ENCODE results near the gene IVD. TPM values are rescaled to one million over a fixed set of nuclear protein-coding genes. Genes with fewer than 3 reads are reported as not detected.

Gene IVD
- total RNA-seq, 1 experiment from 2014 or later = 27.2 TPM

- no peak for DNase-seq (ENCODE audit: extremely low read depth, low read depth)
Measured at GRCh38 chr15:40436892-40437751, 31.5 kb downstream of the IVD start.

GRCh38 chr15:40437752-40438687 is 32.4 kb downstream of the IVD start:
- DNase-seq (ENCODE audit: extremely low read depth, low read depth) = no peak

- no peak for DNase-seq (ENCODE audit: extremely low read depth, low read depth)
Measured at GRCh38 chr15:40438712-40439111, 33.1 kb downstream of the IVD start.

- DNase-seq (ENCODE audit: extremely low read depth, low read depth) = no peak
Measured at GRCh38 chr15:40439461-40439959, 33.9 kb downstream of the IVD start.

- DNase-seq (ENCODE audit: extremely low read depth, low read depth) = no peak
Measured at GRCh38 chr15:40439960-40440742, 34.6 kb downstream of the IVD start.

- DNase-seq (ENCODE audit: extremely low read depth, low read depth) = peak; percentile 92
Measured at GRCh38 chr15:40440743-40441564, 35.4 kb downstream of the IVD start, which contains the start of gene BAHD1. Gene BAHD1 (plus strand): TSS chr15:40440953. CDS start chr15:40458465, 17,512 bp downstream.

GRCh38 chr15:40441565-40442531 is 36.3 kb downstream of the IVD start:
- no peak for DNase-seq (ENCODE audit: extremely low read depth, low read depth)

- DNase-seq (ENCODE audit: extremely low read depth, low read depth) = no peak
Measured at GRCh38 chr15:40443255-40443654, 37.7 kb downstream of the IVD start.

- DNase-seq (ENCODE audit: extremely low read depth, low read depth) = no peak
Measured at GRCh38 chr15:40443846-40444245, 38.3 kb downstream of the IVD start.

- DNase-seq (ENCODE audit: extremely low read depth, low read depth) = no peak
Measured at GRCh38 chr15:40444736-40445135, 39.1 kb downstream of the IVD start.

- DNase-seq (ENCODE audit: extremely low read depth, low read depth) = no peak
Measured at GRCh38 chr15:40445421-40445922, 39.9 kb downstream of the IVD start.

- no peak for DNase-seq (ENCODE audit: extremely low read depth, low read depth)
Measured at GRCh38 chr15:40446144-40446543, 40.5 kb downstream of the IVD start.

- DNase-seq (ENCODE audit: extremely low read depth, low read depth) = no peak
Measured at GRCh38 chr15:40448354-40448753, 42.8 kb downstream of the IVD start.

- no peak for DNase-seq (ENCODE audit: extremely low read depth, low read depth)
Measured at GRCh38 chr15:40449275-40449674, 43.7 kb downstream of the IVD start.

GRCh38 chr15:40450047-40450446 is 44.5 kb downstream of the IVD start:
- no peak for DNase-seq (ENCODE audit: extremely low read depth, low read depth)

- no peak for DNase-seq (ENCODE audit: extremely low read depth, low read depth)
Measured at GRCh38 chr15:40451527-40452158, 46.0 kb downstream of the IVD start.

- DNase-seq (ENCODE audit: extremely low read depth, low read depth) = no peak
Measured at GRCh38 chr15:40452296-40453090, 46.9 kb downstream of the IVD start.
